ENCODE measurements around the gene AMOTL2.

AMOTL2 gene

GRCh38 chr3:134312873-134313846, 61.1 kb downstream of the AMOTL2 start:
- peak; percentile 53 for DNase-seq

- DNase-seq, result peak; percentile 50
Observed at GRCh38 chr3:134312072-134312872, 62.0 kb downstream of the AMOTL2 start.

- DNase-seq, result peak; percentile 39
Observed at GRCh38 chr3:134311693-134312071, 62.6 kb downstream of the AMOTL2 start.

DNA sequence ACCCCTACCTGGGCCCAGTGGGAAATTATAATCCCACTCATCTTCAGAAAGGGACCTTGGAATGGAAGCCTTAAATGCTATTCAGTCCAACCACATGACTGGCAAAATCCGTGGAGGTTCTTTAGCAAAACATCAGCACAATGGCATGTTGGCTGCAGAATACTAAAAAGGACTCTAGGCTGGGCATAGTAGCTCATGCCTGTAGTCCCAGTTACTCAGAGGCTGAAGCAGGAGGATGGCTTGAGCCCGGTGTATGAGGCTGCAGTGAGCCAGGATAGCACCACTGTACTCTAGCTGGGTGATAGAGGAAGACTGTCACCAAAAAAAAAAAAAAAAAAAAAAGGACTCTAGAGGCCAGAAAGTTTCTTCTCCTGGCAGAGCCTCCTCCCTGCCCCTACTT, 63.0 kb downstream of the AMOTL2 start:
- peak; percentile 25 for DNase-seq

GRCh38 chr3:134309987-134310700, 64.1 kb downstream of the AMOTL2 start:
- DNase-seq, result no peak

DNA sequence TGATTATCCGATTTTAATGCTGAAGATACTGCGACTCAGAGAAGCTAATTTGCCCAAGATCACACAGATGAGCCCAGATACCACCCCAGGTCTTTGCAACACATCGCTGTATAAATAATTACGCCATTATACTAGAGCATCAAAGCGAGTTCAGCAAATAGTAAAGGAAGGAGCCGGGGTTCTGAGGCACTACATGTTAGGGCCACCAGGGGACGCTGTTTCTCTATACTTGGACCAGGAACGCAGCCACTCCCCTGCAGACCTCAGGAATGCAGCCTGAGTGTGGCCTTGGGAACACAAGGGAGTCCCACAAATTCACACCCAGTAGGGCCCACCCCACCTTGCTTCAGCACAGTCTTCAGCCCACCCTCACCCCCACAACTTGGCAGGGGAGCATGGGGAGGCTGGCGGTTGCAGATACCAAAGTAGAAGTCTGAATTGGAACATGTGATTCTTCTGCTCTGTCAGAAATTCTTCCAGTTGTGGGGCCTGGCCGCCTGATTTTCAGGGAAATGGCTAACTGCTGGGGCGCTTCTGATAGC, 65.8 kb downstream of the AMOTL2 start:
- peak; percentile 90 for DNase-seq

DNA sequence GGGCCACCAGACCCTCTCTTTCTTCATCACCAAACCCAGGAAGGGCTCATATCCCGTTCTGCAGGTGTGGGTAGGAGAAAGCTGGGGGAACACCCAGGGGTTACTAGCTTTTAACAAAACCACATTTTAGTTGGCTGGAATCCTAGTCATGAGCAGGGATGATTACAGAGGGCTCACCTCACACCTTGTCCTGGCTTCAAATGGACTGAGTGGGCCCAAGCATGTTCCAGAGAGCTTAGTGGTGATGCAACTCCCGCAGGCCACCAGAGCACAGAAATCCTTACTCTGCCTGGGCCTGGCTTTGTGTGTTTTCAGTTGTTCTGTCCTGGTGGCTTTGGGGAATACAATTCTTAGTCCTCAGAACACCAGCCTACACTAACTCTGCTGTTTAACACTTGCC, 66.8 kb downstream of the AMOTL2 start:
- no peak for DNase-seq

DNA sequence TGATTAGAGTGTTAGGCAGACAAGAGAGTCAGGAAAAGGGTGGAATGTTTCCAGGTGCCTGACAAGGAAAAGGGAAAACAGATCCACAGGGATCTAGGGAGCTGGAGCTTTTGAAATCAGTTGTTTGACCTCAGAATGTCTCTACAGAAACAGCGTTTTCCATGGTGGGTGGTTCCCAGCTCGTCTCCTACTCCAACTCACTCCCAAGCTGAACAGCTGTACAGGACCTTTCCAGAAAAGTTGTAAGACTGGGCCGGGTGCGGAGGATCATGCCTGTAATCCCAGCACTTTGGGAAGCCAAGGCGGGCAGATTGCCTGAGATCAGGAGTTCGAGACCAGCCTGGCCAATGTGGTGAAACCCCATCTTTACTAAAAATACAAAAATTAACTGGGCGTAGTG, 67.9 kb downstream of the AMOTL2 start:
- no peak for DNase-seq

Data from activated CD8-positive, alpha-beta memory T cell treated with anti-CD3 and anti-CD28 coated beads, Interleukin-2, amount 50 U/mL, for 48 hours (primary cell).